ENCODE measurements around the gene CRADD.
"Not testable (repeated sequence)": the region's sequence is repeated elsewhere in the genome, so short reads cannot be mapped to it uniquely, and the experiment has no call there.

The CRADD gene

GRCh38 chr12:93743999-93744689 is 67.0 kb downstream of the CRADD start:
- no peaks in the 10 kb centered on the region for H3K27me3 Mint-ChIP-seq (ENCODE audit: low read depth)
- H3K4me3 Mint-ChIP-seq = no peak overlapping the region
- H3K9me3 Mint-ChIP-seq = no peaks in the 10 kb centered on the region
- H3K4me1 Mint-ChIP-seq (ENCODE audit: low read depth) = peaks cover 38% of the 10 kb centered on the region
- H3K27ac Mint-ChIP-seq = peak overlapping the region; percentile 9
- H3K36me3 Mint-ChIP-seq (ENCODE audit: low read depth) = no peaks in the 10 kb centered on the region

- Mint-ChIP-seq H3K9me3 (no peaks in the 10 kb centered on the region), H3K4me3 (no peak overlapping the region), H3K27ac (no peak overlapping the region), H3K36me3 (ENCODE audit: low read depth) (no peaks in the 10 kb centered on the region), H3K4me1 (ENCODE audit: low read depth) (peaks cover 44% of the 10 kb centered on the region), H3K27me3 (ENCODE audit: low read depth) (no peaks in the 10 kb centered on the region)
Measured at GRCh38 chr12:93745286-93745685, 68.1 kb downstream of the CRADD start.

GRCh38 chr12:93746572-93747168 is 69.5 kb downstream of the CRADD start:
- H3K27ac Mint-ChIP-seq = no peak overlapping the region
- H3K36me3 Mint-ChIP-seq (ENCODE audit: low read depth) = no peaks in the 10 kb centered on the region
- H3K4me3 Mint-ChIP-seq = no peak overlapping the region
- H3K4me1 Mint-ChIP-seq (ENCODE audit: low read depth) = peaks cover 37% of the 10 kb centered on the region
- H3K9me3 Mint-ChIP-seq = no peaks in the 10 kb centered on the region
- H3K27me3 Mint-ChIP-seq (ENCODE audit: low read depth) = no peaks in the 10 kb centered on the region

GRCh38 chr12:93748672-93749383 is 71.7 kb downstream of the CRADD start:
- peaks cover 16% of the 10 kb centered on the region for H3K9me3 Mint-ChIP-seq
- H3K4me3 Mint-ChIP-seq = no peak overlapping the region
- no peak overlapping the region for H3K27ac Mint-ChIP-seq

GRCh38 chr12:93749515-93749914 is 72.3 kb downstream of the CRADD start:
- Mint-ChIP-seq H3K36me3 (ENCODE audit: low read depth) (peaks cover 15% of the 10 kb centered on the region), H3K27me3 (ENCODE audit: low read depth) (no peaks in the 10 kb centered on the region), H3K9me3 (peaks cover 22% of the 10 kb centered on the region), H3K4me3 (no peak overlapping the region), H3K27ac (no peak overlapping the region), H3K4me1 (ENCODE audit: low read depth) (peaks cover 18% of the 10 kb centered on the region)

More at GRCh38 chr12:93748672-93749383, 71.7 kb downstream of the CRADD start:
- Mint-ChIP-seq H3K4me1 (ENCODE audit: low read depth) (peaks cover 21% of the 10 kb centered on the region), H3K27me3 (ENCODE audit: low read depth) (no peaks in the 10 kb centered on the region), H3K36me3 (ENCODE audit: low read depth) (peaks cover 12% of the 10 kb centered on the region)

- Mint-ChIP-seq H3K27me3 (ENCODE audit: low read depth) (no peaks in the 10 kb centered on the region), H3K9me3 (peaks cover 26% of the 10 kb centered on the region), H3K27ac (no peak overlapping the region), H3K4me1 (ENCODE audit: low read depth) (peaks cover 18% of the 10 kb centered on the region), H3K4me3 (no peak overlapping the region), H3K36me3 (ENCODE audit: low read depth) (peaks cover 18% of the 10 kb centered on the region)
Measured at GRCh38 chr12:93750056-93750455, 72.9 kb downstream of the CRADD start.

- no peaks in the 10 kb centered on the region for H3K27me3 Mint-ChIP-seq (ENCODE audit: low read depth)
- H3K4me1 Mint-ChIP-seq (ENCODE audit: low read depth) = peaks cover 13% of the 10 kb centered on the region
- no peak overlapping the region for H3K4me3 Mint-ChIP-seq
- peaks cover 18% of the 10 kb centered on the region for H3K36me3 Mint-ChIP-seq (ENCODE audit: low read depth)
- H3K9me3 Mint-ChIP-seq = peaks cover 32% of the 10 kb centered on the region
- no peak overlapping the region for H3K27ac Mint-ChIP-seq
Measured at GRCh38 chr12:93751864-93752610, 74.9 kb downstream of the CRADD start.

GRCh38 chr12:93753285-93753684 is 76.1 kb downstream of the CRADD start:
- H3K36me3 Mint-ChIP-seq (ENCODE audit: low read depth) = peaks cover 18% of the 10 kb centered on the region

GRCh38 chr12:93753838-93754429 is 76.8 kb downstream of the CRADD start:
- Mint-ChIP-seq H3K9me3 (peaks cover 32% of the 10 kb centered on the region), H3K4me1 (ENCODE audit: low read depth) (peaks cover 13% of the 10 kb centered on the region), H3K4me3 (no peak overlapping the region), H3K27ac (no peak overlapping the region), H3K36me3 (ENCODE audit: low read depth) (peaks cover 18% of the 10 kb centered on the region), H3K27me3 (ENCODE audit: low read depth) (no peaks in the 10 kb centered on the region)

More at GRCh38 chr12:93753285-93753684, 76.1 kb downstream of the CRADD start:
- peaks cover 13% of the 10 kb centered on the region for H3K4me1 Mint-ChIP-seq (ENCODE audit: low read depth)
- no peaks in the 10 kb centered on the region for H3K27me3 Mint-ChIP-seq (ENCODE audit: low read depth)
- no peak overlapping the region for H3K27ac Mint-ChIP-seq
- peaks cover 32% of the 10 kb centered on the region for H3K9me3 Mint-ChIP-seq
- no peak overlapping the region for H3K4me3 Mint-ChIP-seq

GRCh38 chr12:93754859-93755258 is 77.7 kb downstream of the CRADD start:
- not testable (repeated sequence) for H3K27ac Mint-ChIP-seq; H3K27me3 Mint-ChIP-seq (ENCODE audit: low read depth)

GRCh38 chr12:93756288-93756687 is 79.1 kb downstream of the CRADD start:
- Mint-ChIP-seq H3K36me3 (ENCODE audit: low read depth) (peaks cover 18% of the 10 kb centered on the region), H3K27me3 (ENCODE audit: low read depth) (no peaks in the 10 kb centered on the region), H3K27ac (no peak overlapping the region), H3K4me3 (no peak overlapping the region), H3K9me3 (peaks cover 32% of the 10 kb centered on the region), H3K4me1 (ENCODE audit: low read depth) (peaks cover 18% of the 10 kb centered on the region)

More at GRCh38 chr12:93754859-93755258, 77.7 kb downstream of the CRADD start:
- H3K36me3 Mint-ChIP-seq (ENCODE audit: low read depth) = peaks cover 18% of the 10 kb centered on the region
- H3K9me3 Mint-ChIP-seq = peaks cover 32% of the 10 kb centered on the region
- H3K4me1 Mint-ChIP-seq (ENCODE audit: low read depth) = peaks cover 14% of the 10 kb centered on the region
- not testable (repeated sequence) for H3K4me3 Mint-ChIP-seq

GRCh38 chr12:93757792-93758694 is 80.9 kb downstream of the CRADD start:
- H3K36me3 Mint-ChIP-seq (ENCODE audit: low read depth) = peaks cover 9% of the 10 kb centered on the region
- peaks cover 22% of the 10 kb centered on the region for H3K9me3 Mint-ChIP-seq
- H3K27me3 Mint-ChIP-seq (ENCODE audit: low read depth) = no peaks in the 10 kb centered on the region
- no peak overlapping the region for H3K27ac Mint-ChIP-seq
- peaks cover 20% of the 10 kb centered on the region for H3K4me1 Mint-ChIP-seq (ENCODE audit: low read depth)
- H3K4me3 Mint-ChIP-seq = no peak overlapping the region

GRCh38 chr12:93758801-93759373 is 81.7 kb downstream of the CRADD start:
- no peaks in the 10 kb centered on the region for H3K27me3 Mint-ChIP-seq (ENCODE audit: low read depth)
- no peak overlapping the region for H3K27ac Mint-ChIP-seq
- peaks cover 6% of the 10 kb centered on the region for H3K36me3 Mint-ChIP-seq (ENCODE audit: low read depth)
- peaks cover 15% of the 10 kb centered on the region for H3K9me3 Mint-ChIP-seq
- peaks cover 21% of the 10 kb centered on the region for H3K4me1 Mint-ChIP-seq (ENCODE audit: low read depth)
- peak overlapping the region; percentile 8 for H3K4me3 Mint-ChIP-seq
